Large intestine (tissue), 3 donors: Measurements from ENCODE around the gene SPAG7. TPM values are rescaled to one million over a fixed set of nuclear protein-coding genes. Genes with fewer than 3 reads are reported as not detected.

Experiments used
- DNase-seq, 2 donors: peaks; one replicate each; pipeline versions ENCODE4 v3.0.0 to v3.0.0-alpha.2; 2013
- H3K27ac ChIP-seq: one replicate; pipeline ENCODE4 v1.5.1; 2013; ENCODE audit warnings: low read length
- H3K27me3 ChIP-seq: 2 replicates; pipeline ENCODE4 v1.6.1; 2013; ENCODE audit warnings: low read length; ENCODE audit not compliant: control insufficient read depth, insufficient read depth
- H3K36me3 ChIP-seq: 2 replicates; pipeline ENCODE4 v1.6.1; 2013; ENCODE audit warnings: low read length; ENCODE audit not compliant: control insufficient read depth, insufficient read depth
- H3K4me1 ChIP-seq: one replicate; pipeline ENCODE4 v1.6.1; 2013; ENCODE audit warnings: low read length; ENCODE audit not compliant: control insufficient read depth, insufficient read depth
- H3K4me3 ChIP-seq: one replicate; pipeline ENCODE4 v1.5.1; 2013; ENCODE audit warnings: low read length
- H3K9me3 ChIP-seq: one replicate; pipeline ENCODE4 v1.6.1; 2013; ENCODE audit warnings: mild to moderate bottlenecking, low read depth, low read length, moderate library complexity; ENCODE audit not compliant: control insufficient read depth
- WGBS: methylation state at CpG from one replicate; pipeline ENCODE4 v1.1.5; 2013; ENCODE audit warnings: low lambda C conversion rate; ENCODE audit not compliant: insufficient coverage; 5-methylcytosine and 5-hydroxymethylcytosine counted together
- polyA plus RNA-seq: library from polyadenylated mRNA; unstranded; fragments of 120-200 nt; gene quantifications from one replicate; pipeline ENCODE4 v1.2.1, GENCODE V29; 2013

Gene SPAG7
- polyA plus RNA-seq, 1 donor, result 82.0 TPM

- peaks cover 33% of the 10 kb centered on the region for H3K4me1 ChIP-seq
- no peak overlapping the region for H3K27ac ChIP-seq
- DNase-seq, result no peak
- 100% methylated on average over 3 of the region's 15 CpGs for WGBS
- H3K27me3 ChIP-seq, result no peaks in the 10 kb centered on the region
- no peaks in the 10 kb centered on the region for H3K9me3 ChIP-seq
- H3K4me3 ChIP-seq, result no peak overlapping the region
- peaks cover 25% of the 10 kb centered on the region for H3K36me3 ChIP-seq
These were observed 2.2 kb downstream of the SPAG7 start for GRCh38 chr17:4965311-4965986.

GRCh38 chr17:4960279-4960922, 7.2 kb downstream of the SPAG7 start:
- H3K36me3 ChIP-seq, result peaks cover 27% of the 10 kb centered on the region
- H3K4me3 ChIP-seq, result no peak overlapping the region
- no peak for DNase-seq
- no CpG with 5 or more reads among the region's 9 CpGs for WGBS
- H3K9me3 ChIP-seq, result no peaks in the 10 kb centered on the region
- H3K27ac ChIP-seq, result no peak overlapping the region
- H3K4me1 ChIP-seq, result peaks cover 13% of the 10 kb centered on the region
- no peaks in the 10 kb centered on the region for H3K27me3 ChIP-seq

GRCh38 chr17:4959261-4959965, 8.2 kb downstream of the SPAG7 start:
- H3K4me3 ChIP-seq, result no peak overlapping the region
- WGBS, result no CpG with 5 or more reads among the region's 18 CpGs
- H3K36me3 ChIP-seq, result peaks cover 27% of the 10 kb centered on the region
- H3K4me1 ChIP-seq, result peaks cover 12% of the 10 kb centered on the region
- peak in 1 of 2 donors; percentile 65 for DNase-seq
- H3K27ac ChIP-seq, result peak overlapping the region; percentile 8
- H3K27me3 ChIP-seq, result no peaks in the 10 kb centered on the region
- no peaks in the 10 kb centered on the region for H3K9me3 ChIP-seq

- H3K27me3 ChIP-seq, result no peaks in the 10 kb centered on the region
- no peak for DNase-seq
- peaks cover 12% of the 10 kb centered on the region for H3K4me1 ChIP-seq
- no CpG with 5 or more reads among the region's 3 CpGs for WGBS
- no peak overlapping the region for H3K4me3 ChIP-seq
- H3K36me3 ChIP-seq, result peaks cover 27% of the 10 kb centered on the region
- H3K9me3 ChIP-seq, result no peaks in the 10 kb centered on the region
- H3K27ac ChIP-seq, result no peak overlapping the region
These were observed 9.5 kb downstream of the SPAG7 start for GRCh38 chr17:4958102-4958501.

- Histone ChIP-seq H3K9me3 (no peaks in the 10 kb centered on the region), H3K36me3 (peaks cover 24% of the 10 kb centered on the region), H3K4me3 (no peak overlapping the region), H3K4me1 (peaks cover 15% of the 10 kb centered on the region), H3K27me3 (no peaks in the 10 kb centered on the region), H3K27ac (no peak overlapping the region)
- no CpG with 5 or more reads among the region's 10 CpGs for WGBS
- DNase-seq, result no peak
These were observed 11.0 kb downstream of the SPAG7 start for GRCh38 chr17:4956493-4957061.

- no peak overlapping the region for H3K4me3 ChIP-seq
- H3K27ac ChIP-seq, result no peak overlapping the region
- WGBS, result no CpG with 5 or more reads among the region's 8 CpGs
- peaks cover 17% of the 10 kb centered on the region for H3K36me3 ChIP-seq
- no peak for DNase-seq
- no peaks in the 10 kb centered on the region for H3K27me3 ChIP-seq
- H3K4me1 ChIP-seq, result peaks cover 27% of the 10 kb centered on the region
- no peaks in the 10 kb centered on the region for H3K9me3 ChIP-seq
These were observed 12.5 kb downstream of the SPAG7 start for GRCh38 chr17:4955091-4955490.

GRCh38 chr17:4953451-4953961, 14.1 kb downstream of the SPAG7 start:
- no peak overlapping the region for H3K27ac ChIP-seq
- WGBS, result no CpG with 5 or more reads among the region's 14 CpGs
- peaks cover 20% of the 10 kb centered on the region for H3K4me1 ChIP-seq
- no peaks in the 10 kb centered on the region for H3K9me3 ChIP-seq
- H3K27me3 ChIP-seq, result no peaks in the 10 kb centered on the region
- no peak overlapping the region for H3K4me3 ChIP-seq
- DNase-seq, result no peak
- H3K36me3 ChIP-seq, result peaks cover 6% of the 10 kb centered on the region

GRCh38 chr17:4951486-4951885, 16.1 kb downstream of the SPAG7 start:
- H3K4me1 ChIP-seq, result peaks cover 25% of the 10 kb centered on the region
- no peaks in the 10 kb centered on the region for H3K27me3 ChIP-seq
- DNase-seq, result no peak
- WGBS, result no CpG with 5 or more reads among the region's 3 CpGs
- H3K36me3 ChIP-seq, result peaks cover 7% of the 10 kb centered on the region
- no peak overlapping the region for H3K4me3 ChIP-seq
- no peaks in the 10 kb centered on the region for H3K9me3 ChIP-seq
- no peak overlapping the region for H3K27ac ChIP-seq

- H3K9me3 ChIP-seq, result no peaks in the 10 kb centered on the region
- peak within 1 kb of the TSS; percentile 61 for H3K4me3 ChIP-seq
- H3K4me1 ChIP-seq, result peaks cover 30% of the 10 kb centered on the region
- H3K27ac ChIP-seq, result peak within 1 kb of the TSS; percentile 100
- no peaks in the 10 kb centered on the region for H3K27me3 ChIP-seq
- no CpG with 5 or more reads among the region's 7 CpGs for WGBS
- DNase-seq, result peak in 1 of 2 donors; percentile 36
- H3K36me3 ChIP-seq, result peaks cover 14% of the 10 kb centered on the region
These were observed 16.8 kb downstream of the SPAG7 start, which contains the start of gene ENO3 for GRCh38 chr17:4950746-4951204. Gene ENO3, plus strand, starts transcription at chr17:4951119. Its CDS starts 711 bp downstream, at chr17:4951830.
